HG03469 (cell line): ENCODE results near the gene CCR7.

Experiments used
- ATAC-seq: cut with Tn5 transposase; IDR thresholded peaks from one replicate; pipeline ENCODE4 v1.9.1; 2021; ENCODE audit warnings: mild to moderate bottlenecking, moderate library complexity, moderate number of reproducible peaks; ENCODE audit not compliant: unreplicated experiment

The CCR7 gene

GRCh38 chr17:40564883-40565768 lies at the start of gene CCR7:
Gene CCR7, minus strand, starts transcription at chr17:40565472. Its CDS starts 63 bp downstream, at chr17:40565409.
- ATAC-seq, result no peak

GRCh38 chr17:40614431-40615067 lies 49.3 kb upstream of the CCR7 start:
- ATAC-seq, result no peak

- ATAC-seq, result no peak
Observed at GRCh38 chr17:40613467-40614154, 48.3 kb upstream of the CCR7 start.

GRCh38 chr17:40612599-40613244 lies 47.5 kb upstream of the CCR7 start:
- ATAC-seq, result no peak

- no peak for ATAC-seq
Observed at GRCh38 chr17:40611840-40612474, 46.7 kb upstream of the CCR7 start.

GRCh38 chr17:40610359-40610758 lies 45.1 kb upstream of the CCR7 start:
- no peak for ATAC-seq

- no peak for ATAC-seq
Observed at GRCh38 chr17:40608061-40608581, 42.8 kb upstream of the CCR7 start.

- no peak for ATAC-seq
Observed at GRCh38 chr17:40607641-40608040, 42.4 kb upstream of the CCR7 start.

GRCh38 chr17:40606548-40607353 lies 41.5 kb upstream of the CCR7 start:
- ATAC-seq, result no peak

GRCh38 chr17:40605306-40605705 lies 40.0 kb upstream of the CCR7 start:
- no peak for ATAC-seq

GRCh38 chr17:40604327-40605080 lies 39.2 kb upstream of the CCR7 start:
- no peak for ATAC-seq

GRCh38 chr17:40602445-40603443 lies 37.5 kb upstream of the CCR7 start:
- no peak for ATAC-seq

GRCh38 chr17:40600486-40601046 lies 35.3 kb upstream of the CCR7 start:
- ATAC-seq, result no peak

GRCh38 chr17:40599468-40599763 lies 34.1 kb upstream of the CCR7 start:
- ATAC-seq, result no peak

GRCh38 chr17:40598619-40599467 lies 33.6 kb upstream of the CCR7 start:
- no peak for ATAC-seq

GRCh38 chr17:40598301-40598618 lies 33.0 kb upstream of the CCR7 start:
- no peak for ATAC-seq
